ENCODE data around the gene NPC1.
"Not testable (repeated sequence)": the region's sequence is repeated elsewhere in the genome, so short reads cannot be mapped to it uniquely, and the experiment has no call there.

GRCh38 chr18:23489586-23489985, 96.7 kb downstream of the NPC1 start:
- TF ChIP-seq CTCF (IDR thresholded peaks at IDR 0.05); REST (IDR thresholded peaks at IDR 0.05; ENCODE audit: insufficient read depth in 1 of 2, low read depth in 2 of 2, low read length in 1 of 2); POLR2AphosphoS5 (IDR thresholded peaks at IDR 0.05; ENCODE audit: low read depth, low read length); SIN3A (IDR thresholded peaks at IDR 0.05; ENCODE audit: borderline replicate concordance, insufficient read depth, low read depth, low read length): not testable (repeated sequence)

Data from Panc1 (cell line).